ENCODE results near the gene CD163.
"Not testable (repeated sequence)": the region's sequence is repeated elsewhere in the genome, so short reads cannot be mapped to it uniquely, and the experiment has no call there.

The CD163 gene

GRCh38 chr12:7503686-7504415 is at the start of gene CD163:
Gene CD163 (minus strand): TSS chr12:7503777. CDS start chr12:7503690, 87 bp downstream.
- TF ChIP-seq CTCF (IDR thresholded peaks at IDR 0.05; ENCODE audit: low read depth, low read length, missing control alignments) = no peak
- DNase-seq (ENCODE audit: low read depth) = no peak
- no peak within 1 kb of the TSS for H3K4me3 ChIP-seq (ENCODE audit: low read depth, low read length)

GRCh38 chr12:7542813-7543212 is 39.2 kb upstream of the CD163 start:
- DNase-seq (ENCODE audit: low read depth) = no peak
- H3K4me3 ChIP-seq (ENCODE audit: low read depth, low read length) = no peak overlapping the region
- no peak for TF ChIP-seq CTCF (IDR thresholded peaks at IDR 0.05; ENCODE audit: low read depth, low read length, missing control alignments)

GRCh38 chr12:7542046-7542445 is 38.5 kb upstream of the CD163 start:
- H3K4me3 ChIP-seq (ENCODE audit: low read depth, low read length) = no peak overlapping the region
- no peak for DNase-seq (ENCODE audit: low read depth)
- TF ChIP-seq CTCF (IDR thresholded peaks at IDR 0.05; ENCODE audit: low read depth, low read length, missing control alignments) = no peak

GRCh38 chr12:7514416-7514815 is 10.8 kb upstream of the CD163 start:
- DNase-seq (ENCODE audit: low read depth) = no peak
- H3K4me3 ChIP-seq (ENCODE audit: low read depth, low read length) = no peak overlapping the region
- TF ChIP-seq CTCF (IDR thresholded peaks at IDR 0.05; ENCODE audit: low read depth, low read length, missing control alignments) = no peak

- TF ChIP-seq CTCF (IDR thresholded peaks at IDR 0.05; ENCODE audit: low read depth, low read length, missing control alignments) = no peak
- no peak overlapping the region for H3K4me3 ChIP-seq (ENCODE audit: low read depth, low read length)
- DNase-seq (ENCODE audit: low read depth) = no peak
These were observed 9.0 kb upstream of the CD163 start for GRCh38 chr12:7512553-7512952.

- not testable (repeated sequence) for H3K4me3 ChIP-seq (ENCODE audit: low read depth, low read length); DNase-seq (ENCODE audit: low read depth)
These were observed 6.4 kb upstream of the CD163 start for GRCh38 chr12:7509793-7510470.

GRCh38 chr12:7502612-7503011 is 965 bp downstream of the CD163 start:
- no peak overlapping the region for H3K4me3 ChIP-seq (ENCODE audit: low read depth, low read length)
- DNase-seq (ENCODE audit: low read depth) = no peak
- TF ChIP-seq CTCF (IDR thresholded peaks at IDR 0.05; ENCODE audit: low read depth, low read length, missing control alignments) = peak; percentile 10
